Measurements from ENCODE around the gene IRAK3.

Gene IRAK3

DNA sequence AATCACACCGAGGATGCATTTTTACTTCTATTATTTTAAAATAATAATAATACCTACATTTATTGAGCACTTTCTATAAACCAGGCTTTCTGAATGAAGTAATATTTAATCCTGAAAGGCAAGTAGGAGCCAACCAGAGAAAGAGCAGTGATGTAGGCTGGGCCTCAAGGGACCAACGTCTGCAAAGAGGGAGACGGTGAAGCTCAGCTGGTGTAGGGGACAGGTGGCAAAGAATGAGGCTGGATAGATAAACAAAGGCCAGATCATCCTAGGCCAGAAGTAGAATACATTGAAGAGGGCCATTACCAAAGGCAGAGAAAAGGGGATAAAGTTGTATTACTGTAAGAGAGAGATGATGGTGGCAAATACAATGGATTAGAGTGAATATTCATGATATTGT is 18.4 kb upstream of the IRAK3 start:
- TF ChIP-seq, protein P1, sequence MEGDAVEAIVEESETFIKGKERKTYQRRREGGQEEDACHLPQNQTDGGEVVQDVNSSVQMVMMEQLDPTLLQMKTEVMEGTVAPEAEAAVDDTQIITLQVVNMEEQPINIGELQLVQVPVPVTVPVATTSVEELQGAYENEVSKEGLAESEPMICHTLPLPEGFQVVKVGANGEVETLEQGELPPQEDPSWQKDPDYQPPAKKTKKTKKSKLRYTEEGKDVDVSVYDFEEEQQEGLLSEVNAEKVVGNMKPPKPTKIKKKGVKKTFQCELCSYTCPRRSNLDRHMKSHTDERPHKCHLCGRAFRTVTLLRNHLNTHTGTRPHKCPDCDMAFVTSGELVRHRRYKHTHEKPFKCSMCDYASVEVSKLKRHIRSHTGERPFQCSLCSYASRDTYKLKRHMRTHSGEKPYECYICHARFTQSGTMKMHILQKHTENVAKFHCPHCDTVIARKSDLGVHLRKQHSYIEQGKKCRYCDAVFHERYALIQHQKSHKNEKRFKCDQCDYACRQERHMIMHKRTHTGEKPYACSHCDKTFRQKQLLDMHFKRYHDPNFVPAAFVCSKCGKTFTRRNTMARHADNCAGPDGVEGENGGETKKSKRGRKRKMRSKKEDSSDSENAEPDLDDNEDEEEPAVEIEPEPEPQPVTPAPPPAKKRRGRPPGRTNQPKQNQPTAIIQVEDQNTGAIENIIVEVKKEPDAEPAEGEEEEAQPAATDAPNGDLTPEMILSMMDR (IDR thresholded peaks at IDR 0.05): no peak

DNA sequence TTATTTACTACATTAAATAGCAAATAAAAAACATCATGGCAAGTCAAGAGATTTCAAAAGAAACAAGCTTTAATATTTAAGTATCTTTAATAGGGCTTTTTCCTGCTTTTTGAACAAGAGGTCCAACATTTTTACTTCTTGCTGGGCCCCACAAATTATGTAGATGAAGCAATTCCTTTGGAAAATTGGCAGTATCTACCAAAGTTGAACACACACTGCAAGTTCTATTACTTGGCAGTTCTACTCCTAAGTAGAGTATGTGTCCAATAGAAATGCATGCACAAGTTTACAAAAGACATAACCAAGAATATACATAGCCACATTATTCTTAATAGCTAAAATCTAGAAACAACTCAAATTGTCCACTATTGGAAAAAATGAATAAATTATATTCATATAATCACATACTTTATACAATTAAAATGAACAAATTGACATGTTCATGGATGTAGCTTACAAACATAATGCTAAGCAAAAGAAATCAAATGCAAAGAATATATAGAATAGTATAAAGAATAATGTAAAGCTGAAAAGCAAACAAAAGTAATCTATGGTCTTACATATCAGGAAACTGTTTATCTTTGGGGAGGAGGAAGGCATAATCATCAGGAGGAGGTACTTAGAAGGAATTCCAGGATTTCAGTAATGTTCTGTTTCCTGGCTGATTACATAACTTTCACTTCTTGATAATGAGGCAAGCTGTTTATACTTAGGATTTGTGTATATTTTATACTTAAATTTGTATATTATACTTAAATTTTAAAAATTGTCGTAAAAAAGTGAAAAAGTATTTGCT is 12.7 kb upstream of the IRAK3 start:
- TF ChIP-seq, protein P1 (IDR thresholded peaks at IDR 0.05): no peak

DNA sequence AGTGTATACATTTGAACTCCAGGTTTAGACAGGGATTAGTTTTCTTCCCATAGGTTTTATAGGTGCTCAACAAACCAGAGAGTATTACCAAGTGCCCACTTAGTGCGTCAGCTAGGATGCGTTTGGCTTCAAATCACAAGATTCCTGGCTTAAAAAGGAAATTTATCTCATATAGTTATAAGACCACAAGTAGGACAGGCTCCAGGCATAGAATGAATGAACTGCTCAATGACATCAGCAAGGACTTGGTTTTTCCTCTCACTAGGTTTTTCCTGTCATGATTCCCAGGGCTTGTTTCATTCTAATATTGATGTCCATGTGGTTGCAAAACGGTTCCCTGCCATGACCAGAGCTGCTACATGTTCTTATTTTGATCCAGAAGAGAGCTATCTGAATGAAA is 6.1 kb upstream of the IRAK3 start:
- TF ChIP-seq, protein P1 (IDR thresholded peaks at IDR 0.05): no peak

DNA sequence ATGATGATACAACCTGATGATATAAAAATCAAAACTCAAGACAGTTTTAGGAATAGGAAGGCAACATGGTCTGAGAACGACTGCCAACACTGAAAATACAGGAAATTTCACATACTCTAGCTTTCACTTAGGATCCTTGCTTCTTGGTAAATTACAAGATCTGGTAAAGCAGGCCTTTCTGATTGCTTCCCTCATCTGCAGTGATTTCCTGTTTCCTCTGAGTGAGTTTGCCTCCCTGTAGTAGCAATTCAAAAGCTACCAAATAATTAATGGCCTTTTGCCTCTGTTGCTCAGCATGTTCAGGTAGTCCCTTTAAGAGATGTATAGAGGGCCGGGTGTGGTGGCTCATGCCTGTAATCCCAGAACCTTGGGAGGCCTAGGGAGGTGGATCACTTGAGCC is 2.0 kb upstream of the IRAK3 start:
- TF ChIP-seq, protein P1 (IDR thresholded peaks at IDR 0.05): no peak

DNA sequence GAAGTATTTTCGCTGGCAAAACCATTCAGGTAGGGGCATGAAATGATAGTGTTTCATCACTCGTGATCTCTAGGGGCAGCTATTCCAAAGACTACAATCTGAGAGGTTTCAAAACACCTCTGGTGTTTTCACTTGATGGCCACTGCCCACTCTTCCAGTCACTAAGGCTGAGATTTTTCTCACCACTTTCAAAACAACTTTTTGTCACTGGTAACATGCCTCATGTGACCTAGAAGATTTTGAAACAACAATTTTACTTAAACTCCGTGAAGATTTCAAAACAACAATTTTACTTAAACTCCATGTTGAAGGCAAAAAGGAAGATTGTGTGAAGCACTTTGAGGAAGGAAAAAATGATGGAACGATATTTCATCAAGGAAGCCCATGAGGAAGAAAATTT is 1.2 kb upstream of the IRAK3 start:
- TF ChIP-seq, protein P1 (IDR thresholded peaks at IDR 0.05): no peak

DNA sequence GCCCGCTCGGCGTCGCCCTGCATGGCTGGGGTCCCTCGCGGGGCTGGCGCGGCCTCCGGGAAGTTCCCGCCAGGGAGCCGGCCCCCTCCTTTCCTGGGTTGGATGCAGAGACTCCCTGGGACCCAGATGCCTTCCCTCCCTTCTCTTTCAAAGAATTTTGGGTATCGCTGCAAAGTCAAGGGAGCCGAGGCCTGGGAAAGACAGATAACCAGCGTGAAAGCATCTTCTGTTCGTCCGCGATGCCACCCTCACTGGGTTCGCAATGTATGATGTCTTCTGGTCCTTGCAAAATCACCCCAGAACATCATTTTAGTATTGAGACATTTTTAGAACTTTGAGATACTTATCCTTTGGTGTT is 451 bp downstream of the IRAK3 start:
- TF ChIP-seq, protein P1 (IDR thresholded peaks at IDR 0.05): no peak

DNA sequence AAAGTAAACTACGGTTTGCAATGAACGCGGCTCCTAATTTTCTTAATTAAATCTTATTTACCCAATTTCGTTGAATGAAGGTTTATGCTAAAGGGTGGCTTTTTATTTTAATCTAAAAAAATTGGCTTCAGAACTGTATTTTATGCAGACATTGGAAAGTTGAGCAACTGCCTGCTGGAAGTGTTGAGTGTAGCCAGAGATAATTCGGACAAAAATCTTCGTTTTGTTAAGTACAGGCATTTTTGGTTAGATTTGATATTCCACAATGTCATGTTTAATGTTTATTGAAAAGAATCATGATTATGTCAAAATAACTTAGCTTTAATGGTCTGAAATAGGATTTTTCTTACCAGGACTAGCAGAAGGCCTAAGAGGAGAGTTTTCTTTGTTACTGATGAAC is 875 bp downstream of the IRAK3 start:
- TF ChIP-seq, protein P1 (IDR thresholded peaks at IDR 0.05): no peak
